Body of pancreas (tissue), 4 donors: Measurements from ENCODE around the gene ARHGAP44.

ENCODE experiments used
- POLR2A ChIP-seq, 3 donors: fragments of 450-650 bp; IDR thresholded peaks; one replicate each; pipeline ENCODE4 v1.6.1; 2016; ENCODE audit warnings: antibody characterized with exemption in 3 of 3, mild to moderate bottlenecking in 2 of 3
- TF ChIP-seq, protein P1 (sequence below), 7 experiments: fragments of 450-650 bp in 4 of 7; fragments of 200-600 bp in 3 of 7; sonication (generic) in 3 of 7; IDR thresholded peaks; one replicate each; pipeline ENCODE4 v1.5.1; 2016 to 2019; ENCODE audit warnings: antibody characterized with exemption in 7 of 7

DNA sequence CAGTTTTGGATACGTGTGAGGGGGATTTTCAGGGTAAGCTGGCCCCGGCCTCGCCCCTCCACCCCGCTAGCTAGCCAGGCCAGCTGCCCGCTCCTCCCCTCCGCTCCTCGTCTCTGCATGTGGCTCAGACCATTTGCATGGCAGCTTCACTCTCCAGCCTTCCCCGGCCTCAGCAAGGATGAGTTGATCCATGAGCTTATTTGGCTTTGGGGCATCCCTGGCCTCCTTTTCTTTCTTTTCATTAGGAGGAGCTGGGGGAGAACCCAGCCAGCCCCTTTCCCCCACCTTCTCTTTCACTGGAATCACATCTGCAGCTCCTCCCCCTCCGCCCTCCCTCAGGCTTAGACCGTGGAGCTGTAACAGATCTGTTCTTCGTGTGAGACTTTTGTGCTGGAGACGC lies 197.8 kb downstream of the ARHGAP44 start:
- TF ChIP-seq POLR2A (IDR thresholded peaks at IDR 0.05): no peak
- TF ChIP-seq, protein P1, sequence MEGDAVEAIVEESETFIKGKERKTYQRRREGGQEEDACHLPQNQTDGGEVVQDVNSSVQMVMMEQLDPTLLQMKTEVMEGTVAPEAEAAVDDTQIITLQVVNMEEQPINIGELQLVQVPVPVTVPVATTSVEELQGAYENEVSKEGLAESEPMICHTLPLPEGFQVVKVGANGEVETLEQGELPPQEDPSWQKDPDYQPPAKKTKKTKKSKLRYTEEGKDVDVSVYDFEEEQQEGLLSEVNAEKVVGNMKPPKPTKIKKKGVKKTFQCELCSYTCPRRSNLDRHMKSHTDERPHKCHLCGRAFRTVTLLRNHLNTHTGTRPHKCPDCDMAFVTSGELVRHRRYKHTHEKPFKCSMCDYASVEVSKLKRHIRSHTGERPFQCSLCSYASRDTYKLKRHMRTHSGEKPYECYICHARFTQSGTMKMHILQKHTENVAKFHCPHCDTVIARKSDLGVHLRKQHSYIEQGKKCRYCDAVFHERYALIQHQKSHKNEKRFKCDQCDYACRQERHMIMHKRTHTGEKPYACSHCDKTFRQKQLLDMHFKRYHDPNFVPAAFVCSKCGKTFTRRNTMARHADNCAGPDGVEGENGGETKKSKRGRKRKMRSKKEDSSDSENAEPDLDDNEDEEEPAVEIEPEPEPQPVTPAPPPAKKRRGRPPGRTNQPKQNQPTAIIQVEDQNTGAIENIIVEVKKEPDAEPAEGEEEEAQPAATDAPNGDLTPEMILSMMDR (IDR thresholded peaks at IDR 0.05): no peak
